BJ (cell line): ENCODE data around the gene NCAPD2. TPM values are rescaled to one million over a fixed set of nuclear protein-coding genes. Genes with fewer than 3 reads are reported as not detected.
"Not testable (repeated sequence)": the region's sequence is repeated elsewhere in the genome, so short reads cannot be mapped to it uniquely, and the experiment has no call there.

Experiments used
- CTCF ChIA-PET: fragments of 350-600 bp; formaldehyde crosslinking; extraction: SDS; loops from one replicate; lab custom pipeline; 2021; ENCODE audit warnings: antibody characterized with exemption, inconsistent platforms; lab: Yijun Ruan, JAX
- POLR2A ChIA-PET: fragments of 300-600 bp; sonication (Branson Sonifier 250); formaldehyde crosslinking; extraction: SDS; loops from one replicate; lab custom pipeline; 2021; ENCODE audit warnings: antibody characterized with exemption; lab: Charles Lee
- DNase-seq: peaks from one replicate; pipeline ENCODE4 v3.0.0-alpha.2; 2011; ENCODE audit warnings: low read depth
- H3K27me3 ChIP-seq: 2 replicates; pipeline ENCODE4 v1.6.0; 2011; ENCODE audit warnings: low read length; ENCODE audit not compliant: control insufficient read depth, insufficient read depth
- H3K36me3 ChIP-seq: 2 replicates; pipeline ENCODE4 v1.5.1; 2011; ENCODE audit warnings: low read length; ENCODE audit not compliant: control insufficient read depth, insufficient read depth
- H3K4me3 ChIP-seq: 2 replicates; pipeline ENCODE4 v1.5.1; 2011; ENCODE audit warnings: low read depth, mild to moderate bottlenecking, control low read depth, low read length
- CTCF ChIP-seq: IDR thresholded peaks from 2 replicates; pipeline ENCODE4 v1.5.1; 2011; ENCODE audit warnings: low read depth, mild to moderate bottlenecking, control low read depth, inconsistent platforms, low read length, moderate library complexity; ENCODE audit not compliant: insufficient read depth
- polyA plus RNA-seq: library from polyadenylated mRNA; depleted of rRNA; stranded (reverse); fragments of >200 nt; gene quantifications from 2 replicates; pipeline ENCODE4 v1.2.3, GENCODE V29; 2011

NCAPD2 gene
- polyA plus RNA-seq, 1 experiment, result 65.6 TPM

GRCh38 chr12:6464531-6464930 is 29.4 kb upstream of the NCAPD2 start:
- Histone ChIP-seq H3K36me3 (peaks cover 35% of the 10 kb centered on the region), H3K27me3 (no peaks in the 10 kb centered on the region), H3K4me3 (no peak overlapping the region)
- no peak for DNase-seq
- no peak for TF ChIP-seq CTCF
- ChIA-PET CTCF (interaction anchor here (0.8 to 2.3 kb wide), 25 partner anchors 8 to 475 kb away, joined by 3 to 62 read pairs (median 5); partner anchors contain the start of genes CD27, MRPL51 and TAPBPL), POLR2A (interaction anchor here (0.6 to 0.7 kb wide), 2 partner anchors 80 to 403 kb away, joined by 4 to 7 read pairs; partner anchors contain the start of genes LTBR and TPI1)

- no peak overlapping the region for H3K4me3 ChIP-seq
- no peaks in the 10 kb centered on the region for H3K27me3 ChIP-seq
- POLR2A ChIA-PET, result interaction anchor here (0.7 to 1.0 kb wide), 2 partner anchors 81 to 143 kb away, joined by 7 to 8 read pairs; partner anchors contain the start of gene LTBR
- peaks cover 33% of the 10 kb centered on the region for H3K36me3 ChIP-seq
- CTCF ChIA-PET, result interaction anchor here (0.6 to 2.3 kb wide), 51 partner anchors 9 to 477 kb away, joined by 3 to 62 read pairs (median 4); partner anchors contain the start of genes CD27, MRPL51 and TAPBPL
- TF ChIP-seq CTCF, result peak; percentile 94
- no peak for DNase-seq
Observed at GRCh38 chr12:6465467-6466183, 28.3 kb upstream of the NCAPD2 start.

GRCh38 chr12:6466184-6466573 is 27.7 kb upstream of the NCAPD2 start:
- Histone ChIP-seq H3K27me3 (no peaks in the 10 kb centered on the region), H3K4me3 (no peak overlapping the region), H3K36me3 (peaks cover 27% of the 10 kb centered on the region)
- POLR2A ChIA-PET, result no interaction called here
- no peak for DNase-seq
- CTCF ChIA-PET, result interaction anchor here (0.7 to 2.3 kb wide), 35 partner anchors 9 to 187 kb away, joined by 3 to 62 read pairs (median 5); partner anchors contain the start of genes CD27 and TAPBPL
- no peak for TF ChIP-seq CTCF

- H3K4me3 ChIP-seq, POLR2A ChIA-PET, DNase-seq, H3K27me3 ChIP-seq: not testable (repeated sequence)
- H3K36me3 ChIP-seq, result peaks cover 22% of the 10 kb centered on the region
- CTCF ChIA-PET, result interaction anchor here (1.8 to 2.3 kb wide), 5 partner anchors 10 to 154 kb away, joined by 4 to 62 read pairs (median 16); no protein-coding TSS in a partner anchor
Observed at GRCh38 chr12:6466751-6467150, 27.2 kb upstream of the NCAPD2 start.

- POLR2A ChIA-PET, result interaction anchor here (0.7 kb wide), 1 partner anchor 132 kb away, joined by 3 read pairs; no protein-coding TSS in a partner anchor
- not testable (repeated sequence) for H3K4me3 ChIP-seq, H3K27me3 ChIP-seq, DNase-seq
- CTCF ChIA-PET, result interaction anchor here (1.1 to 1.4 kb wide), 3 partner anchors 7 to 145 kb away, joined by 3 to 4 read pairs (median 3); no protein-coding TSS in a partner anchor
- H3K36me3 ChIP-seq, result peaks cover 16% of the 10 kb centered on the region
Observed at GRCh38 chr12:6467571-6468282, 26.2 kb upstream of the NCAPD2 start.

- POLR2A ChIA-PET, result interaction anchor here (0.7 kb wide), 1 partner anchor 132 kb away, joined by 3 read pairs; no protein-coding TSS in a partner anchor
- Histone ChIP-seq H3K27me3 (no peaks in the 10 kb centered on the region), H3K36me3 (peaks cover 12% of the 10 kb centered on the region), H3K4me3 (no peak overlapping the region)
- no peak for DNase-seq
- TF ChIP-seq CTCF, result no peak
- CTCF ChIA-PET, result interaction anchor here (0.6 to 1.4 kb wide), 4 partner anchors 8 to 145 kb away, joined by 3 to 4 read pairs (median 3); no protein-coding TSS in a partner anchor
Observed at GRCh38 chr12:6468283-6468575, 25.7 kb upstream of the NCAPD2 start.
